Stimulated activated naive CD4-positive, alpha-beta T cell treated with Interleukin-2 at 50 U/mL for 16 hours (primary cell): ENCODE measurements around the gene PJVK.
A peak's percentile ranks its signal among the peaks of the same experiment; 100 is the strongest.
"Not testable (repeated sequence)": the region's sequence is repeated elsewhere in the genome, so short reads cannot be mapped to it uniquely, and the experiment has no call there.

Source experiments
- DNase-seq: peaks from one replicate; lab custom pipeline; 2025; lab: John Stamatoyannopoulos, UW

Gene PJVK

GRCh38 chr2:178436662-178437061 is 14.5 kb upstream of the PJVK start:
- no peak for DNase-seq

DNA sequence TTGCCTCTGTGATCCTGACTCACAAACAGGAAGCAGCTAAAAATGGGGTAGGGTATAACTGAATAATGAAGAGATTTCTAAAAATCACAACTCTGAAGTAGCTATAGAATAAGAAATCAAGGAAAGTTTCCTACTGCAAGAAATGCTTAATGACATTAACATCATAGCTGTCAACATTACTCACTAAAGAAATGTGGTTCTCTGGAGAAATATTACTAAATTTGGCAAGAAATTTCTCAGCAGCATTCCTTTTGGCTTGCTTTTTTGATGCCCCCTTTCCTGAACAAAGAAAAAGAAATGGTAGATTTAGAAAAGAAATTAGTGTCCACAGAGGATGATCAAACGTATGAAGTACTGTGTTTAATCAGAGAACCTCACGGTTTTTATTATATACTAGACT is 9.8 kb upstream of the PJVK start:
- no peak for DNase-seq

DNA sequence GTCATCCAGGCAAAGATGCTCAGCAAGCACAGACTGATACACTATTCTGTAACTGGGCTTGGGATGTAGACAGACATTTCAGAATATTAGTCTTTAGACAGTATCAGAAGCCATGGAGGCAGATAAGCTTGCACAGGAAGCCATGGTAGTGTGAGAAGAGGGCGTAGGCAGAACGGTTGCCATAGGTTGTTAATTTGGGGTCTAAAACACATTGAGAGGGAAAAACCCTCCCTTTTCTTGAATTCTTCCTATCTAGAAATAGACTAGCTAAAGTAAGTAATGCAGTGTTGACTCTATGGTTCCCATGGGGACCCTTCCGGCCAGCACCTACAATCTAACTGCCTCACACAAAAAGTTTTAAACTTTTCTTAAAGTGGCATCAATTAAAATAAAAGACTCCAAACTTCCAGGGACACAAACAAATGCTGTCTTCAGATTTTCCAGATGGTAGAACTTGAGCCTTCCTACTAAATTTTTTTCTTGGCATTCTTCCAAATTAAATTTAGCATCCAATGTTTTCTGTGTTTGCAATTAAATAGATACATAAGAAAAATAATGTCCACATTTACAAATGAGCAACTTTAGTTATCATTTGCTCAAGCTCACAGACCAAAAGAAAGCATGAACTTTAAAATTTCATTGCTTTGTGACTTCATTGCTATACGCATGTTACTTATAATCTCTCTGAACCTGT is 2.1 kb upstream of the PJVK start:
- no peak for DNase-seq

DNA sequence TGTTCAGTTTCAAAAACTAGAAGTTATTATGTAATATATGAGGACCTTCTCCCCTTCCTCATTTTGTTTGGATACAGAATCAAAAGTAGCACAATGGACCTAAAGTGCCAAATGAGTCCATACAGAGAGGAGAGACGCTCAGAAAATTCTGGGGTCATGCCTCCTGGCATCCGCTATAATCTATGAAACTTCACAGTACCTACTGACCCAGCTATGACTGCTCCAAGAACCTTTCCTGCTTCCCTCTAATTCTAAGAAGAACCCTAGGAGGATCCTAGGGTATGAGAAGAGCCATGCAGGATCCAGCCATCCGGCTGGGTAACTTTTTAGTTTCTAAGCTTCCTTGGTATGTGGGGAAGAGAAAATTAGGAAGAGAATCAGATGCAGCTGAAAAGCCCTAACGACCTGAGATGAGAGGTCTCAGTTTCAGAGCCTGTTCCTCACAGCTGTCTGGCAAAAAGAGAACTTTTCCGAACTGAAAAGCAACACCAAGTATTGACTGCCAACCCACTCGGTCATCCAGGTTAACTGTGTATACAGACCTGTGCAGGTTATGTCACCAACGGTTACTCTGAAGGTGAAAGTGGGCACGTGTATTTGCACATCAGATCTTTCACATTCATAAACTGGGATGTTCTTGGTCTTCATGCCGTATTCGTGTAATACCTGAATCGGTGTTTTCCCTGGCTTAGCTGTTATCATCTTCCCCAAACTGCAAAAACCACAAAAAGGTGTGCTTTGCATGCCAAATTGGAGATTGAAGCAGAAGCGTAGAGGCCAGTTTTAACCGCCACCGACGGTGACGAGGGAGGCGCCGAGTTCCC is 1.3 kb upstream of the PJVK start:
- DNase-seq: no peak

GRCh38 chr2:178450524-178450773 is 729 bp upstream of the PJVK start:
- DNase-seq: peak; percentile 78

DNA sequence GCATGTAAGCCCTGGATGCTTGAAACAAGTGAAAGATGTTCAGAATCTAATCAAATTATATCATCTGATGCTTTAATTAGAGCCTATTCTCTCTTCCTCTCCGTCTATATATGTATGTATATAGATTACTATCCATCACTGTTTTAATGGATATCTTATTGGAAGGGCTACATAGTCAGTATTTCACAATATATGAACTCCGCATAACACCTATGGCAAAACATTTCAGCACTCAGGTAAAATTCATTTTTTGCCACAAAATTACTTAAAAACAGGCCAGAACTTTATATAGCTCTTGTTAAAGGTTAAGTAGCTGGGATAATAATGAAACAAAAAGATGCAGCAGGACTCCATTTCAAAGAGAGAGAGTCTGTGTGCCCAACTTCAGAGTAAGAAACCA is 1.2 kb downstream of the PJVK start:
- DNase-seq: no peak

DNA sequence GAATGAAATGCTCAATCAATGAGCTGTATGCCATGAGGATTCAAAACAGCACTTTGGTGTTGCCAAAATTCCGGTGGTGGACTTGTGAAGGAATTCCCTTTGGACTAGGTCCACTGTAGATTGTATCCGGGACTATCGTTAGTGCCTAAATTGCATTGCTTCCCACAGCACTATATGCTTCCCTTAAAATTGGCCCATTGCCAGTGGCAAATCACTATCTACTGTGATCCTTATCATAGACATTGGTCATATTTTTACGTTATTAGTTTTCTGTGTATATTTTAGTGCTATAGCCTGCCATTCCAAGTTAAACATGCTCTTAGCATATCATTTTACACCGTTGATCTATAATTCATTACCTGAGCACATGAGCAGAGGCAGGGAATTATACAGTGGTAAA is 1.7 kb downstream of the PJVK start:
- DNase-seq: no peak

GRCh38 chr2:178455947-178456346 is 4.8 kb downstream of the PJVK start:
- no peak for DNase-seq

GRCh38 chr2:178457390-178457886 is 6.3 kb downstream of the PJVK start:
- DNase-seq: no peak

GRCh38 chr2:178469219-178469849 is 18.2 kb downstream of the PJVK start:
- DNase-seq: no peak

DNA sequence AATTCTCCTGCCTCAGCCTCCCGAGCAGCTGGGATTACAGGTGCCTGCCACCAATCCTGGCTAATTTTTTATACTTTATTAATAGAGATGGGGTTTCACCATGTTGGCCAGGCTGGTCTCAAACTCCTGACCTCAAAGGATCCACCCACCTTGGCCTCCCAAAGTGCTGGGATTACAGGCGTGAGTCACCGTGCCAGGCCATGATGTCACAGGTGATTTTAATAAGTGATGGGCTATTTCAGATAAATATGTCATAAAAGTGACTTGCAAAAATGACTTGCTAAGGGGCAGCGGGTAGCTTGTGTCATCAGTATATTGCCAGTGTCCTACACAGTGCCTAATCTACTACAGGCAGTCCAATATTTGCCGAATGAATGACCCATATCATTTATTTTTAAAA is 20.1 kb downstream of the PJVK start:
- not testable (repeated sequence) for DNase-seq

DNA sequence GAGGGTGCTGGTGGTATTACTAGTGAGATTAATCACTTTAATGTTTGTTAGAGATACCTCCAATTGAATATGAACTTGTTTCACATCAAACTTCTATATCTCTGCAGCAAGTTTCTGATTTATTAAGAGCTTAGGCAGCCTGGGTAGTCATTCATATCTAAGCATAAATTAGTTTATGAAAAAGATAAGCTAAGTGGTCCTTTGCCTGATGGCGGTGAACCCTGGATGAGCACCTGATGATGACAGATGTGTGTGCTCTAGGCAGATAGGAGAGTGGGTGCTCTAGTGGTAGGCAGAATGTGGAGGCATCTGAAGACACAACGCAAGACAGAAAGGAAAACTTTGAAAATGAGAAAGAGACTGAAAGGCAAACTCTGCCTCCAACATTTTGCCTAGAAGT is 22.2 kb downstream of the PJVK start:
- DNase-seq: no peak

GRCh38 chr2:178473931-178474330 is 22.8 kb downstream of the PJVK start:
- DNase-seq: no peak

DNA sequence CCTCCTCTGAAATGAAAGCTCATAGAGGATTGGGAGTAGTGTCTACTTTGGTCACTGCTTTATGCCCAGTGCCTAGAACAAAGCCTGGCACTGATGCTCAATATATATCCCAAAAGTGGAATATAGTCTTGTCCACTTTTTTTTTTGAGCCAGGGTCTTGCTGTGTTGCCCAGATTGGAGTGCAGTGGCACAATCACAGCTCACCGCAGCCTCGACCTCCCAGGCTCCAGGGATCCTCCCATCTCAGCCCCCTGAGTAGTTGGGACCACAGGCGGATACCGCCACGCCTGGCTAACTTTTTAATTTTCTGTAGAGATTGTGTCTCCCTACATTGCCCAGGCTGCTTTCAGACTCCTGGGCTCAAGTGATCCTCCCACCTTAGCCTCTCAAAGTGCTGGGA is 23.4 kb downstream of the PJVK start:
- DNase-seq: no peak

- no peak for DNase-seq
Measured at GRCh38 chr2:178476477-178476876, 25.3 kb downstream of the PJVK start.

DNA sequence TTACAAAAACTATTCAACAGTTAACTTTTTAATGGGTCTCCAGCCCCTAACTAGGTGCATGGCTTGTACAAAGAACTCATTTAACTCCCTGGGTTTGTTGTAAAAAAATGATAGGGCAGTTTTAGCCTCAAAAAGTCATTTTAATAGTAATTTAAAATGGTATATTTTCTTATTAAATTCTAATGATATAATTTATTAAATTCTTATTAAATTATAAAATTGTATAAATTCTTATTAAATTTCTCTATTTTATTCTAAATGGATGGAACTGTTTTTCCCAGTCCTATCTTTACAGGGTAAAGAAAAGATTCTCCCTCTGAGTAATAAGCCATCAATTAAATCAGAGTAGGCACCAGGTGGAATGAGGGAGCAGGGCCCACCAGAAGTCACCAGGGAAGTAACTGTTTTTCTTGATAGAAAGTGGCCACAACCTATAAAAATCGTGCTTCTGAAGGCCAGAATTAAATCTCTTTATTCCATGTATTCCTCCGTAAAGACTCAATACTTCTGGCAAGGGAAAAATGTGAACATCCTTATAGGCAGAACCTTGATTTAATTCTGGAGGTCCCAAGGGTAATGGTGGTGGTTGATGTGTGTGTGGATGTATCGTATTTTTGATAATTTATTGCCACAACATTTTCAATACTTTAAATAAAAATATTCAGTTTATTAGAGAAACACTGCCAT is 26.4 kb downstream of the PJVK start:
- no peak for DNase-seq

DNA sequence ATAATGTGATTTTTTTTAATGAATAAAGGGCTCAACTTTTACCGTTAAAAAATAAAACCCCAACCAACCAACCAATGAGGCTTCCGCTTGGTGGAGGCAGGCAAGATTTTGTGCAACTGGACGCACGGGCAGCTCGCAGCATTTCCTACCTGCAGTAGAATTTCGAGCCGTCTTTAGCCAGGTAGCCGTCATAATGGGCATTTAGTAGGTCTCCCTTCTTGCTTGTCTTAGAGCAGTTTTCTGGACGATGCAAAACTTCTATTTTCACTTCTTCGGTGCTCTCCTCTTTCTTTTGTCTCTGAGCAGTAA is 26.9 kb downstream of the PJVK start:
- no peak for DNase-seq

- peak; percentile 74 for DNase-seq
Measured at GRCh38 chr2:178478439-178479274, 27.5 kb downstream of the PJVK start, which contains the start of gene FKBP7. TSS of gene FKBP7 (minus strand) at chr2:178478600. CDS start at chr2:178478499, 101 bp downstream.

DNA sequence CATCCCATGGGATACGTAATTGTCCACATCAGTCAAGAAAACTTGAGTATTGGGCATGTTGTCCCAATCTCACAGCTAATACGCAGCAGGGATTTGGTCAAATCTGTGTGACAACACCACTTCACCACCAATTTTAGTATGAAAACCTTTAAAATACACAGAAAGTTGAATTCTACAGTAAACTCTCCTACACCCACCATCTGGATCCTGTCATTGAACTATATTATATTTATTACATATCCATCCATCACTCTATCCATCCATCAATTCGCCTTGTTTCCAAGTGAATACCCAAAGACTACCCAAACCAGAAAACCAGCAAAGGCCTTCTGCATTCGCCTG is 28.1 kb downstream of the PJVK start:
- no peak for DNase-seq

DNA sequence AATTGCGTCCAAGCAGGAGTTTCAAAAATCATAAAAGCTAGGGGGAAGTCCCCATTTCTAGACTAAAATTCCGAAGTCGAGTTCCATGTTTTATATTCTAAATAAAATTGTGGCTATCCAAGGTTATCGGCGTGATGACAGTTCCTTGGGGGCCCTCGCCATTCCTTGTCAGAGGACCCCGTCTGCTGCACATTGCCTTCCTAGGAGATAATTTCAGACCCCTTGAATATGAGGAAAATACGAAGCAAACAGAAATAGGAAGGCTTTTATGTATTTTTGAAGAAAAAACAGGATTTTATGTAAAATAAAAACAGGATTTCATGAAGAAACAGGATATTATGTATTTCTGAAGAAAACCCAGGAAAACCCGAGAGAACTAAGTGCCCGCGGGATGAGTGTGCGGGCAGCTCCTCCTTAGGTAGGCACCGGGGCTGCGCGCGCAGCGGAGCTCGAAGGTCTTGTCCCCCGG is 28.6 kb downstream of the PJVK start:
- no peak for DNase-seq

DNA sequence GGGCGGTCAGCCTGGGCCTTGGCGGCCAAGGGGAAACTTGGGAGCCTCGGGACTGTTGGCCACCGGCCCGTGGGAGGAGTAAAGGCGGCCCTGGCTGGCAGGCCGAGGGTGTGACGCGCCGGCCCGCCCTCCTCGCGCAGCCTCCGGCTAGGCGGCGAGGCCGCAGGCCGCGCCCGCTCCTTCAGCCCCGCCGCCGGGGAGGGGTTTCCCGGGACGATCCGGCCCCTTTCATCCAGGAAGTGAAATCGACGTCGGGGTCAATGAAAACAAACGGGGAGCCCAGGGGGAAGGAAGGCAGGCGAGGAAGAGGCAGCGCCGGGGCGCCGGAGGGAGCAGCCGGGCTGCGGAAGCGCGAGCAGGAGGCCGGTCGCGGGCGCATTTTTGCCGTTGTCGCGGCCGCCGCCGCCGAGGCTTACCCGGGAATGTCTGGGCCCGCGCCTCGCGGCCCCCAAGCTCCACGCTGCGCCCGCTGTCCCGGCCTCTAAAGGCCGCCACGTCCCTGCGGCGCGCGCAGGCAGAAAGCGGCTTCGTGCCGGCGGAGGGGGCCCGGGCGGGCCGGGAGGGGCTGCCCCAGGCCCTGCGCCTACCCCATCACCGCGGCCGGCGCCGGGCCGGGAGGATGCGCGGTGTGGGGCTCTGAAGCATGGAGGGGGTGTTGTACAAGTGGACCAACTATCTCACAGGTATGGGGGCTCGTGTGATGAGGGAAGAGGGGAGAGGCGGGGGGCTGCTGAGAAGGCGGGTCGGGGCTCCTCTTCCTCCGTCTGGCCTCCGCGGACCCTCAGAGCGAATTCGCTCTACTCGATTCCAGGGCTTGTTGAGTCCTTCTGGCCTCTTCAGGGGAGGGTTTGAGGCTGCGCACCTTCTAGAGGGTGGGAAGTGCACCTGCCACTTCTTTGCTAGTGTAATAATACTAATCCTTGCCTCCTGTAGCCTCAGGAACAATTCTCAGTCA is 29.3 kb downstream of the PJVK start, which contains the start of gene PLEKHA3:
PLEKHA3 (plus strand) TSS at position 231 of the 955 bp plus-strand sequence; CDS start at position 644, 413 bp downstream.
- DNase-seq: peak; percentile 59
